ENCODE results near the gene SFRP5. TPM values are rescaled to one million over a fixed set of nuclear protein-coding genes. Genes with fewer than 3 reads are reported as not detected.
A peak's percentile ranks its signal among the peaks of the same experiment; 100 is the strongest.

The SFRP5 gene
- total RNA-seq, 4 donors from 2014 or later = 0.69 to 4.4 (median 1.4) TPM

- H3K4me3 ChIP-seq (ENCODE audit: low read depth, poor library complexity, severe bottlenecking) = peak overlapping the region; percentile 91
- 65 to 66% methylated on average over 13 of the region's 13 CpGs for WGBS, 2 donors
- no peak for DNase-seq (ENCODE audit: low spot score in 2 of 2)
- TF ChIP-seq POLR2A (IDR thresholded peaks at IDR 0.05) = no peak
- TF ChIP-seq CTCF (IDR thresholded peaks at IDR 0.05) = no peak
- intact Hi-C loops (cut with DNase I; ENCODE audit: low total_unique reads) = no loop called here
Observed at GRCh38 chr10:97736403-97736901, 35.3 kb downstream of the SFRP5 start.

DNA sequence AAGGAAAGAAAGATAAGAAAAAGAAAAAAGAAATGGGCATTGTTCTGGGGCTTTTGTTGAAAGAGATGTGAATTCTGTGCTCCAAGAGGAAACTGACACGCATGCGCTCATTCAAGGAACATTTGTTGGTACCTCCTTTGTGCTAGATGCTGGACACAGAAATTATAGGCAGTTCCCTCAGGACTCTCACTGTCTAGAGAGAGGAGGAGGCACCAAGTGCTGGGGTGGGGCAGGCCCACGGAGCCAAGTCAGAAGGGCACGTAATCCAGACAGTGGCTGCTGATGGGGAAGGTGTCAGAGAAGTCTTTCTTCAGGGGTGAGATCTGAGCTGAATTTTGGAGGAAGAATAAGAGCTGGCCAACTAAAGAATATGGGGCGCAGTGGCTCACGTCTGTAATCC, 37.8 kb downstream of the SFRP5 start:
- no peak overlapping the region for H3K4me3 ChIP-seq (ENCODE audit: low read depth, poor library complexity, severe bottlenecking)
- intact Hi-C loops (cut with DNase I; ENCODE audit: low total_unique reads) = no loop called here
- 71 to 85% methylated on average over 6 of the region's 6 CpGs for WGBS, 2 donors
- no peak for DNase-seq (ENCODE audit: low spot score in 2 of 2)
- TF ChIP-seq POLR2A (IDR thresholded peaks at IDR 0.05) = no peak
- TF ChIP-seq CTCF (IDR thresholded peaks at IDR 0.05) = no peak

- DNase-seq (ENCODE audit: low spot score in 2 of 2) = no peak
- no peak for TF ChIP-seq POLR2A (IDR thresholded peaks at IDR 0.05)
- TF ChIP-seq CTCF (IDR thresholded peaks at IDR 0.05) = no peak
- WGBS, 2 donors = 91% methylated on average over 5 of the region's 5 CpGs
- no peak overlapping the region for H3K4me3 ChIP-seq (ENCODE audit: low read depth, poor library complexity, severe bottlenecking)
- intact Hi-C loops (cut with DNase I; ENCODE audit: low total_unique reads) = no loop called here
Observed at GRCh38 chr10:97733256-97733655, 38.5 kb downstream of the SFRP5 start.

- WGBS, 2 donors = 75 to 81% methylated on average over 4 of the region's 4 CpGs
- no peak for DNase-seq (ENCODE audit: low spot score in 2 of 2)
- H3K4me3 ChIP-seq (ENCODE audit: low read depth, poor library complexity, severe bottlenecking) = no peak overlapping the region
- intact Hi-C loops (cut with DNase I; ENCODE audit: low total_unique reads) = no loop called here
- TF ChIP-seq POLR2A (IDR thresholded peaks at IDR 0.05) = no peak
- no peak for TF ChIP-seq CTCF (IDR thresholded peaks at IDR 0.05)
Observed at GRCh38 chr10:97732052-97732359, 39.8 kb downstream of the SFRP5 start.

DNA sequence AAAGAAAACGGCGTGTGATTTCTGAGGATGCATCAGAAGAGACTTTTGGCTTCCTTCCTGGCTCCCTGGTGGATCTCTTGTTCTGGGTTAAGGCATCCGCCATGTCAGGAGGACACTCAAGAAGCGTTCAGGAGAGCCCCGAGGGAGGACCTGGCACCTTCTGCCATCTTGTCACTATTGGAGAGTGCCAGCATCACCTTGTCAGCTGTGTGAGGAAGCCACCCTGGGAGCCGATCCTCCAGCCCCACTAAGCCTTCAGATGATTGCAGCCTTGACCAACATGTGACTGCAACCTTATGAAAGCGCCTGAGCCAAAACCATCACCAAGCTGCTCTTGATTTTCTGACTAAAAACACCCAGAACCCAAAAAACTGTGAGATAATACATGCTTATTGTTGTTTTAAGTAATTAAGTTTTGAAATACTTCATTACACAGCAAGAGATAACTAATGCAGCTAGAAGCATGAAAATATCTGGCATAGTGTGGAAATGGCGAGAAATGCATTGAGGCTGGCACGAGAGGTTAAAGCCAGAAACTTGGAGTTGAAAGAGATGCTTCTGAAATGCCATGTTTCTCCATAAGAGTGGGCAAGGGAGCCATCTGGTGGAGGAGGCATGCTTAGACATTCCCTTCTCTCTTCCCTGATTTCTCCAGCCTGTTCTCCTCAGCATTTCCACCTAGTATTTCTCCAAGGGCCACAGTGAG, 40.3 kb downstream of the SFRP5 start:
- intact Hi-C loops (cut with DNase I; ENCODE audit: low total_unique reads) = no loop called here

More for the DNA sequence above, 40.3 kb downstream of the SFRP5 start:
- no peak overlapping the region for H3K4me3 ChIP-seq (ENCODE audit: low read depth, poor library complexity, severe bottlenecking)
- TF ChIP-seq POLR2A (IDR thresholded peaks at IDR 0.05) (no peak), CTCF (IDR thresholded peaks at IDR 0.05) (peak in 1 of 3 donors; percentile 39)
- DNase-seq (ENCODE audit: low spot score in 2 of 2) = peak in 1 of 2 donors; percentile 70
- 58 to 63% methylated on average over 9 of the region's 9 CpGs for WGBS, 2 donors

Measured in lower leg skin (tissue), 4 donors.